ENCODE measurements around the gene PIM2. TPM values are rescaled to one million over a fixed set of nuclear protein-coding genes. Genes with fewer than 3 reads are reported as not detected.

Gene PIM2
- total RNA-seq, 2 donors from 2014 or later: 26.2 to 94.0 TPM

GRCh38 chrX:48956728-48957414, 38.0 kb upstream of the PIM2 start:
- Histone ChIP-seq H3K9me3 (ENCODE audit: control insufficient read depth, low read length) (no peaks in the 10 kb centered on the region), H3K9ac (ENCODE audit: extremely low read depth, low read length, poor library complexity, severe bottlenecking) (peak overlapping the region; percentile 41), H3K27ac (ENCODE audit: low read depth, low read length) (no peak overlapping the region), H3K36me3 (ENCODE audit: control insufficient read depth, insufficient read depth, low read length) (peaks cover 24% of the 10 kb centered on the region), H3K27me3 (ENCODE audit: control insufficient read depth, insufficient read depth, low read length, poor library complexity, severe bottlenecking) (no peaks in the 10 kb centered on the region), H3K4me3 (ENCODE audit: low read length) (peak overlapping the region; percentile 84), H3K4me1 (ENCODE audit: control insufficient read depth, insufficient read depth, low read length) (no peaks in the 10 kb centered on the region)
- peak overlapping the region; percentile 84 for H3K27ac Mint-ChIP-seq
- 3 to 60% methylated on average over 1 to 54 of the region's 61 CpGs for WGBS, 2 experiments (ENCODE audit: insufficient coverage in 1 of 2, insufficient read length in 1 of 2)
- H3K36me3 Mint-ChIP-seq (ENCODE audit: low read depth): peaks cover 11% of the 10 kb centered on the region
- H3K27me3 Mint-ChIP-seq (ENCODE audit: insufficient read depth): no peaks in the 10 kb centered on the region
- TF ChIP-seq, protein P1, sequence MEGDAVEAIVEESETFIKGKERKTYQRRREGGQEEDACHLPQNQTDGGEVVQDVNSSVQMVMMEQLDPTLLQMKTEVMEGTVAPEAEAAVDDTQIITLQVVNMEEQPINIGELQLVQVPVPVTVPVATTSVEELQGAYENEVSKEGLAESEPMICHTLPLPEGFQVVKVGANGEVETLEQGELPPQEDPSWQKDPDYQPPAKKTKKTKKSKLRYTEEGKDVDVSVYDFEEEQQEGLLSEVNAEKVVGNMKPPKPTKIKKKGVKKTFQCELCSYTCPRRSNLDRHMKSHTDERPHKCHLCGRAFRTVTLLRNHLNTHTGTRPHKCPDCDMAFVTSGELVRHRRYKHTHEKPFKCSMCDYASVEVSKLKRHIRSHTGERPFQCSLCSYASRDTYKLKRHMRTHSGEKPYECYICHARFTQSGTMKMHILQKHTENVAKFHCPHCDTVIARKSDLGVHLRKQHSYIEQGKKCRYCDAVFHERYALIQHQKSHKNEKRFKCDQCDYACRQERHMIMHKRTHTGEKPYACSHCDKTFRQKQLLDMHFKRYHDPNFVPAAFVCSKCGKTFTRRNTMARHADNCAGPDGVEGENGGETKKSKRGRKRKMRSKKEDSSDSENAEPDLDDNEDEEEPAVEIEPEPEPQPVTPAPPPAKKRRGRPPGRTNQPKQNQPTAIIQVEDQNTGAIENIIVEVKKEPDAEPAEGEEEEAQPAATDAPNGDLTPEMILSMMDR (conservative IDR thresholded peaks at IDR 0.05): no peak
- H3K4me1 Mint-ChIP-seq: peaks cover 8% of the 10 kb centered on the region
- DNase-seq: no peak
- peak overlapping the region; percentile 91 for H3K4me3 Mint-ChIP-seq
- H3K9me3 Mint-ChIP-seq: peaks cover 63% of the 10 kb centered on the region

- Histone ChIP-seq H3K9ac (ENCODE audit: extremely low read depth, low read length, poor library complexity, severe bottlenecking) (no peak overlapping the region), H3K4me3 (ENCODE audit: low read length) (no peak overlapping the region), H3K9me3 (ENCODE audit: control insufficient read depth, low read length) (no peaks in the 10 kb centered on the region), H3K4me1 (ENCODE audit: control insufficient read depth, insufficient read depth, low read length) (no peaks in the 10 kb centered on the region), H3K27ac (ENCODE audit: low read depth, low read length) (no peak overlapping the region), H3K27me3 (ENCODE audit: control insufficient read depth, insufficient read depth, low read length, poor library complexity, severe bottlenecking) (no peaks in the 10 kb centered on the region), H3K36me3 (ENCODE audit: control insufficient read depth, insufficient read depth, low read length) (peaks cover 5% of the 10 kb centered on the region)
- 92% methylated on average over 1 of the region's 1 CpG; no CpG with 5 or more reads in 1 of the 2 experiments for WGBS, 2 experiments (ENCODE audit: insufficient coverage in 1 of 2, insufficient read length in 1 of 2)
- Mint-ChIP-seq H3K36me3 (ENCODE audit: low read depth) (peaks cover 15% of the 10 kb centered on the region), H3K27ac (peak overlapping the region; percentile 30), H3K4me1 (peaks cover 2% of the 10 kb centered on the region), H3K9me3 (peaks cover 45% of the 10 kb centered on the region), H3K4me3 (no peak overlapping the region), H3K27me3 (ENCODE audit: insufficient read depth) (no peaks in the 10 kb centered on the region)
- no peak for DNase-seq
- TF ChIP-seq, protein P1 (conservative IDR thresholded peaks at IDR 0.05): no peak
Observed at GRCh38 chrX:48948589-48948988, 29.8 kb upstream of the PIM2 start.

- Histone ChIP-seq H3K27me3 (ENCODE audit: control insufficient read depth, insufficient read depth, low read length, poor library complexity, severe bottlenecking) (no peaks in the 10 kb centered on the region), H3K4me1 (ENCODE audit: control insufficient read depth, insufficient read depth, low read length) (no peaks in the 10 kb centered on the region), H3K9ac (ENCODE audit: extremely low read depth, low read length, poor library complexity, severe bottlenecking) (no peak overlapping the region), H3K27ac (ENCODE audit: low read depth, low read length) (no peak overlapping the region), H3K4me3 (ENCODE audit: low read length) (no peak overlapping the region), H3K36me3 (ENCODE audit: control insufficient read depth, insufficient read depth, low read length) (peaks cover 10% of the 10 kb centered on the region), H3K9me3 (ENCODE audit: control insufficient read depth, low read length) (no peaks in the 10 kb centered on the region)
- DNase-seq: peak; percentile 80
- peaks cover 2% of the 10 kb centered on the region for H3K4me1 Mint-ChIP-seq
- H3K36me3 Mint-ChIP-seq (ENCODE audit: low read depth): peaks cover 23% of the 10 kb centered on the region
- peaks cover 46% of the 10 kb centered on the region for H3K9me3 Mint-ChIP-seq
- H3K27ac Mint-ChIP-seq: peak overlapping the region; percentile 84
- TF ChIP-seq, protein P1 (conservative IDR thresholded peaks at IDR 0.05): peak; percentile 88
- 66 to 100% methylated on average over 1 to 8 of the region's 8 CpGs for WGBS, 2 experiments (ENCODE audit: insufficient coverage in 1 of 2, insufficient read length in 1 of 2)
- no peak overlapping the region for H3K4me3 Mint-ChIP-seq
- no peaks in the 10 kb centered on the region for H3K27me3 Mint-ChIP-seq (ENCODE audit: insufficient read depth)
Observed at GRCh38 chrX:48945517-48946348, 26.9 kb upstream of the PIM2 start.

Data from endodermal cell (in vitro differentiated cells).